ENCODE measurements around the gene PRPF18.

DNA sequence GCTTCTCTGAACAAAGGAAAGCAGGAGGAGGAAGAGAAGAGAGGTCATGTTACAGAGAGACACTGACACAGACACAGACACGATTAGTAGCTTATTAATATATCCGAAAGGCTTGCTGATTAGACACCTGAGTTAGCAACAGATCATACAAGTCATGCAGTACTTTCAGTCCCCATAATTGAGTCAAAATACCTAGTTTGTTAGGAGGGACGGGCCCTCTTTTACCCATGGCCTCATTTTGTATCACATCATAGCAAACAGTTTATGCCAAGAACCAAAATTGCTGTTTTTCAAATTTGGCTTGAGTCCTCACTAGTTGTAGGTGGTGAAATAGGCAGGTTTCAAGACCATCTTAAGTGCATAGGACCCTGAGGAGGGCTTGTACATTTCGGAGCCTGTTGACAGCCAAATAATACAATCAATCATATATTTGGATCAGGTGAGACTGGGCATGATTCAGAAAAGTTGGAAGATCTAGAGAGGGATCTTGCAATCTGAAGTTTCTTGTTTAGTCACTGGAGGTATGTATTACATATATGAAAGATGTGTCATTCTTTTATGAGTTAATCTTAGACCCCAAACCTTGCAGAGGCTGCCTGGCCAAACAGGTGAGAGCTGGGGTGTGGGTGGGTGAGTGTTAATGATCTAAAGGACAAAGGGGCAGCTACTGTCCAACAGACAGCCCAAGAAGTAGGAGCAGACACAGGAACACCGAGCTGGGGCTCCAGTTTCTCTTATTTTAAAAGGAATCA, 65.4 kb downstream of the PRPF18 start:
- TF ChIP-seq CTCF (IDR thresholded peaks at IDR 0.05; ENCODE audit: poor library complexity, severe bottlenecking) (no peak), MXI1 (conservative IDR thresholded peaks at IDR 0.05; ENCODE audit: poor library complexity, severe bottlenecking) (no peak), TAF1 (IDR thresholded peaks at IDR 0.05; ENCODE audit: low read depth) (no peak), POLR2AphosphoS5 (IDR thresholded peaks at IDR 0.05) (no peak)
